Transverse colon (tissue), 4 donors: ENCODE data around the gene PLTP.

Experiments
- CTCF ChIP-seq, 5 experiments: fragments of 200-600 bp in 3 of 5; fragments of 450-650 bp in 2 of 5; sonication (generic) in 3 of 5; IDR thresholded peaks; 1 replicate in 2 of 5; 2 replicates in 3 of 5; pipeline ENCODE4 v1.5.1; 2016 to 2017; ENCODE audit warnings: antibody characterized with exemption in 5 of 5, inconsistent platforms in 3 of 5, mild to moderate bottlenecking in 2 of 5, moderate library complexity in 1 of 5
- POLR2A ChIP-seq: fragments of 450-650 bp; IDR thresholded peaks from one replicate; pipeline ENCODE4 v1.6.1; 2016; ENCODE audit warnings: antibody characterized with exemption, mild to moderate bottlenecking, moderate library complexity
- POLR2AphosphoS5 ChIP-seq, 3 donors: sonication (generic); formaldehyde crosslinking; IDR thresholded peaks; one replicate each; pipeline ENCODE4 v1.6.1; 2016; ENCODE audit warnings: antibody characterized with exemption in 3 of 3

- TF ChIP-seq CTCF (IDR thresholded peaks at IDR 0.05) (no peak), POLR2A (no peak), POLR2AphosphoS5 (IDR thresholded peaks at IDR 0.05) (no peak)
These were observed 28.5 kb upstream of the PLTP start for GRCh38 chr20:45940469-45940868.
